ENCODE data around the gene KRTAP10-4. TPM values are rescaled to one million over a fixed set of nuclear protein-coding genes. Genes with fewer than 3 reads are reported as not detected.
"Not testable (repeated sequence)": the region's sequence is repeated elsewhere in the genome, so short reads cannot be mapped to it uniquely, and the experiment has no call there.

KRTAP10-4 gene
- total RNA-seq, 6 experiments from 2014 or later, result not detected

DNA sequence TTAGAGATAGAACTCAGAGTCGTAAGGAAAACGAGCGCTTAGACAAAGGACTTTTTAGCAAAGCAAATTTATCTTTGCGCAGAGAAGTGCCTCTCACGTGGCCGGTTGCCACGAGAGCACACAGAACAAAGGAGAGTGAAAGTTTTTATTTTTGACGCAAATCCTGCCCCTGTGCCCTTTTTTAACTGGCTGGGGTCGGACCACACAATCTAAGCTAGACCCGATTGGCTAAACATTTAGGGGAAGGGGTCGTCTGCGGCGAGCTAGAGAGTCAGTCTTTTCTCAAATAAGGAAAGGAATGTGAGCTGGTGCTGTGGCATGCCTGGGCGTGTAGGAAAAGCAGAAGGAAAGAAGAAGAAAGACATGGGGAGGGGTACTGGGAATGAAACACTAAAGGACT lies 24.6 kb upstream of the KRTAP10-4 start:
- no peak for TF ChIP-seq CTCF (IDR thresholded peaks at IDR 0.05)
- Mint-ChIP-seq H3K27me3 (ENCODE audit: insufficient read depth) (peaks cover 21% of the 10 kb centered on the region), H3K4me1 (ENCODE audit: low read depth) (no peaks in the 10 kb centered on the region), H3K27ac (no peak overlapping the region), H3K9me3 (peaks cover 22% of the 10 kb centered on the region), H3K4me3 (no peak overlapping the region; the same call in 1 of the 2 replicates), H3K36me3 (ENCODE audit: low read depth) (no peaks in the 10 kb centered on the region; the same call in 1 of the 2 replicates)
- DNase-seq, result no peak

GRCh38 chr21:44549525-44550211 lies 23.9 kb upstream of the KRTAP10-4 start:
- H3K9me3 Mint-ChIP-seq, result peaks cover 22% of the 10 kb centered on the region

GRCh38 chr21:44550285-44550684 lies 23.2 kb upstream of the KRTAP10-4 start:
- not testable (repeated sequence) for H3K4me3 Mint-ChIP-seq; H3K4me1 Mint-ChIP-seq (ENCODE audit: low read depth); DNase-seq; H3K36me3 Mint-ChIP-seq (ENCODE audit: low read depth); H3K27ac Mint-ChIP-seq
- Mint-ChIP-seq H3K9me3 (peaks cover 22% of the 10 kb centered on the region), H3K27me3 (ENCODE audit: insufficient read depth) (peaks cover 24% of the 10 kb centered on the region)

More at GRCh38 chr21:44549525-44550211, 23.9 kb upstream of the KRTAP10-4 start:
- H3K27me3 Mint-ChIP-seq (ENCODE audit: insufficient read depth), result peaks cover 24% of the 10 kb centered on the region
- no peak for DNase-seq
- no peak for TF ChIP-seq CTCF (IDR thresholded peaks at IDR 0.05)
- H3K4me1 Mint-ChIP-seq (ENCODE audit: low read depth), result no peaks in the 10 kb centered on the region
- H3K27ac Mint-ChIP-seq, result no peak overlapping the region
- no peaks in the 10 kb centered on the region; the same call in 1 of the 2 replicates for H3K36me3 Mint-ChIP-seq (ENCODE audit: low read depth)
- H3K4me3 Mint-ChIP-seq, result no peak overlapping the region

- no peak overlapping the region for H3K27ac Mint-ChIP-seq
- H3K9me3 Mint-ChIP-seq, result peaks cover 22% of the 10 kb centered on the region
- peaks cover 24% of the 10 kb centered on the region for H3K27me3 Mint-ChIP-seq (ENCODE audit: insufficient read depth)
- H3K36me3 Mint-ChIP-seq (ENCODE audit: low read depth), result no peaks in the 10 kb centered on the region; the same call in 1 of the 2 replicates
- H3K4me1 Mint-ChIP-seq (ENCODE audit: low read depth), result no peaks in the 10 kb centered on the region
- no peak overlapping the region for H3K4me3 Mint-ChIP-seq
- no peak for TF ChIP-seq CTCF (IDR thresholded peaks at IDR 0.05)
- no peak for DNase-seq
Measured at GRCh38 chr21:44550807-44551206, 22.7 kb upstream of the KRTAP10-4 start.

GRCh38 chr21:44551340-44551961 lies 22.1 kb upstream of the KRTAP10-4 start, which contains the start of gene KRTAP10-2:
Gene KRTAP10-2, minus strand, starts transcription at chr21:44551505. Its CDS starts 47 bp downstream, at chr21:44551458.
- no peaks in the 10 kb centered on the region for H3K4me1 Mint-ChIP-seq (ENCODE audit: low read depth)
- H3K36me3 Mint-ChIP-seq (ENCODE audit: low read depth), result no peaks in the 10 kb centered on the region; the same call in 1 of the 2 replicates
- no peak within 1 kb of the TSS for H3K27ac Mint-ChIP-seq
- H3K4me3 Mint-ChIP-seq, result no peak within 1 kb of the TSS
- DNase-seq, result no peak
- H3K9me3 Mint-ChIP-seq, result peaks cover 21% of the 10 kb centered on the region
- peaks cover 23% of the 10 kb centered on the region for H3K27me3 Mint-ChIP-seq (ENCODE audit: insufficient read depth)
- no peak for TF ChIP-seq CTCF (IDR thresholded peaks at IDR 0.05)

GRCh38 chr21:44552136-44552535 lies 21.4 kb upstream of the KRTAP10-4 start:
- H3K27ac Mint-ChIP-seq, result no peak overlapping the region
- H3K4me3 Mint-ChIP-seq, result no peak overlapping the region
- peaks cover 20% of the 10 kb centered on the region for H3K27me3 Mint-ChIP-seq (ENCODE audit: insufficient read depth)
- no peak for DNase-seq
- no peaks in the 10 kb centered on the region; the same call in 1 of the 2 replicates for H3K36me3 Mint-ChIP-seq (ENCODE audit: low read depth)
- no peak for TF ChIP-seq CTCF (IDR thresholded peaks at IDR 0.05)
- peaks cover 14% of the 10 kb centered on the region for H3K9me3 Mint-ChIP-seq
- H3K4me1 Mint-ChIP-seq (ENCODE audit: low read depth), result no peaks in the 10 kb centered on the region
